Measurements from ENCODE around the gene CFAP74.
"Not testable (repeated sequence)": the region's sequence is repeated elsewhere in the genome, so short reads cannot be mapped to it uniquely, and the experiment has no call there.

Gene CFAP74

GRCh38 chr1:1954015-1954414 is 49.6 kb downstream of the CFAP74 start:
- no peak for DNase-seq (ENCODE audit: low read depth)

- DNase-seq (ENCODE audit: low read depth), result no peak
These were observed 52.6 kb downstream of the CFAP74 start for GRCh38 chr1:1950940-1951339.

GRCh38 chr1:1948783-1949182 is 54.8 kb downstream of the CFAP74 start:
- DNase-seq (ENCODE audit: low read depth), result no peak

- DNase-seq (ENCODE audit: low read depth), result no peak
These were observed 56.1 kb downstream of the CFAP74 start for GRCh38 chr1:1947493-1947892.

- DNase-seq (ENCODE audit: low read depth), result no peak
These were observed 57.0 kb downstream of the CFAP74 start for GRCh38 chr1:1946540-1946939.

- DNase-seq (ENCODE audit: low read depth), result no peak
These were observed 57.7 kb downstream of the CFAP74 start for GRCh38 chr1:1945782-1946393.

- DNase-seq (ENCODE audit: low read depth), result peak; percentile 5
These were observed 59.6 kb downstream of the CFAP74 start for GRCh38 chr1:1943834-1944570.

GRCh38 chr1:1942753-1943656 is 60.6 kb downstream of the CFAP74 start:
- DNase-seq (ENCODE audit: low read depth), result no peak

- DNase-seq (ENCODE audit: low read depth), result no peak
These were observed 61.5 kb downstream of the CFAP74 start for GRCh38 chr1:1941868-1942752.

GRCh38 chr1:1941211-1941841 is 62.3 kb downstream of the CFAP74 start:
- DNase-seq (ENCODE audit: low read depth), result no peak

GRCh38 chr1:1940123-1940425 is 63.5 kb downstream of the CFAP74 start:
- DNase-seq (ENCODE audit: low read depth), result no peak

- no peak for DNase-seq (ENCODE audit: low read depth)
These were observed 64.1 kb downstream of the CFAP74 start for GRCh38 chr1:1939296-1940122.

- DNase-seq (ENCODE audit: low read depth), result no peak
These were observed 64.8 kb downstream of the CFAP74 start for GRCh38 chr1:1938613-1939295.

- no peak for DNase-seq (ENCODE audit: low read depth)
These were observed 65.4 kb downstream of the CFAP74 start for GRCh38 chr1:1938276-1938573.

- DNase-seq (ENCODE audit: low read depth), result no peak
These were observed 65.9 kb downstream of the CFAP74 start for GRCh38 chr1:1937549-1938275.

- no peak for DNase-seq (ENCODE audit: low read depth)
These were observed 66.5 kb downstream of the CFAP74 start for GRCh38 chr1:1937061-1937460.

- not testable (repeated sequence) for DNase-seq (ENCODE audit: low read depth)
These were observed 68.7 kb downstream of the CFAP74 start for GRCh38 chr1:1934848-1935247.

- no peak for DNase-seq (ENCODE audit: low read depth)
These were observed 73.7 kb downstream of the CFAP74 start for GRCh38 chr1:1929639-1930545.
